ENCODE measurements around the gene P3H4.
"Not testable (repeated sequence)": the region's sequence is repeated elsewhere in the genome, so short reads cannot be mapped to it uniquely, and the experiment has no call there.

- not testable (repeated sequence) for TF ChIP-seq CTCF, POLR2A (IDR thresholded peaks at IDR 0.05)
These were observed 27.7 kb upstream of the P3H4 start for GRCh38 chr17:41839448-41839847.

Measured in right lobe of liver (tissue), 4 donors.